ENCODE measurements around the gene STAT6. TPM values are rescaled to one million over a fixed set of nuclear protein-coding genes. Genes with fewer than 3 reads are reported as not detected.

Gene STAT6
- total and polyA plus RNA-seq, 2 donors (not counting 3 experiments of a cell fraction or from before 2014, with no cell fraction given) = 136 to 147 TPM

- peaks cover 8% of the 10 kb centered on the region for H3K79me2 ChIP-seq (ENCODE audit: control insufficient read depth, insufficient read depth, low read length)
- dilution Hi-C loops (cut with MboI; ENCODE audit: extremely low pct_ligation_motif_present, low sequenced_read_pairs) (no loop called here), intact Hi-C loops (cut with micrococcal nuclease) (no loop called here)
- H3K9ac ChIP-seq (replicated peaks; ENCODE audit: extremely low read depth, insufficient read depth, low read length) = no peak overlapping the region
- FAIRE-seq (no peak), DNase-seq (ENCODE audit: low read depth, low spot score) (no peak)
- no peaks in the 10 kb centered on the region for H3K9me3 ChIP-seq (replicated peaks; ENCODE audit: control insufficient read depth, insufficient read depth, low read length)
- H3K36me3 ChIP-seq (ENCODE audit: control insufficient read depth in 2 of 2, extremely low read depth in 1 of 2, insufficient read depth in 2 of 2, low read length in 2 of 2) = peaks cover 4 to 32% of the 10 kb centered on the region in 2 experiments
- H3K9me1 ChIP-seq (replicated peaks; ENCODE audit: control insufficient read depth, extremely low read depth, insufficient read depth, low read length) = no peaks in the 10 kb centered on the region
- BruUV-seq (replicated peaks) = no TSS peak
- no peak overlapping the region for H3K27ac ChIP-seq (ENCODE audit: insufficient read depth, low read depth, low read length)
- H3K4me1 ChIP-seq (ENCODE audit: control insufficient read depth, extremely low read depth, insufficient read depth, low read length) = peaks cover 6% of the 10 kb centered on the region
- no peak overlapping the region for H2AFZ ChIP-seq (ENCODE audit: low read depth, low read length)
- H3K4me3 ChIP-seq (replicated peaks in 1 of 3; ENCODE audit: insufficient read depth in 1 of 3, low read depth in 1 of 3, low read length in 3 of 3) = no peak overlapping the region
- H3K4me2 ChIP-seq (ENCODE audit: insufficient read depth, low read length) = no peak overlapping the region
- no peak for TF ChIP-seq CTCF (IDR thresholded peaks at IDR 0.05; ENCODE audit: extremely low read depth in 1 of 2, insufficient read depth in 1 of 2, low read depth in 1 of 2, low read length in 2 of 2)
- no peak for TF ChIP-seq EZH2 (IDR thresholded peaks at IDR 0.05; ENCODE audit: borderline replicate concordance, low read depth, low read length, severe bottlenecking)
- TF ChIP-seq GATA2 (IDR thresholded peaks at IDR 0.05; ENCODE audit: insufficient read depth, insufficient read length, low read depth, low read length) = no peak
- TF ChIP-seq POLR2AphosphoS5 (IDR thresholded peaks at IDR 0.05; ENCODE audit: insufficient read depth, low read depth, low read length) = no peak
- TF ChIP-seq MAX (IDR thresholded peaks at IDR 0.05; ENCODE audit: insufficient read depth, insufficient read length) = no peak
- TF ChIP-seq FOS (IDR thresholded peaks at IDR 0.05; ENCODE audit: borderline replicate concordance, insufficient read depth, low read length) = no peak
- TF ChIP-seq JUN (IDR thresholded peaks at IDR 0.05; ENCODE audit: borderline replicate concordance, insufficient read depth, insufficient read length, low read depth) = no peak
- no peak for TF ChIP-seq MYC (IDR thresholded peaks at IDR 0.05; ENCODE audit: low read depth, low read length)
- TF ChIP-seq POLR2A (IDR thresholded peaks at IDR 0.05; ENCODE audit: low read depth, low read length) = no peak
- H4K20me1 ChIP-seq (replicated peaks; ENCODE audit: control insufficient read depth, extremely low read depth, insufficient read depth, low read length) = no peaks in the 10 kb centered on the region
- ChIA-PET CTCF (interaction anchor here (1.3 kb wide), 1 partner anchor 36 kb away, joined by 4 read pairs; no protein-coding TSS in a partner anchor), POLR2A (no interaction called here)
- no peaks in the 10 kb centered on the region for H3K27me3 ChIP-seq (ENCODE audit: control insufficient read depth in 2 of 2, insufficient read depth in 2 of 2, low read length in 2 of 2)
Observed at GRCh38 chr12:57105011-57105753, 6.0 kb downstream of the STAT6 start.

All from endothelial cell of umbilical vein (primary cell).